Measurements from ENCODE around the gene MINDY2.

GRCh38 chr15:58741032-58741431 lies 30.1 kb upstream of the MINDY2 start:
- TF ChIP-seq, protein P1, sequence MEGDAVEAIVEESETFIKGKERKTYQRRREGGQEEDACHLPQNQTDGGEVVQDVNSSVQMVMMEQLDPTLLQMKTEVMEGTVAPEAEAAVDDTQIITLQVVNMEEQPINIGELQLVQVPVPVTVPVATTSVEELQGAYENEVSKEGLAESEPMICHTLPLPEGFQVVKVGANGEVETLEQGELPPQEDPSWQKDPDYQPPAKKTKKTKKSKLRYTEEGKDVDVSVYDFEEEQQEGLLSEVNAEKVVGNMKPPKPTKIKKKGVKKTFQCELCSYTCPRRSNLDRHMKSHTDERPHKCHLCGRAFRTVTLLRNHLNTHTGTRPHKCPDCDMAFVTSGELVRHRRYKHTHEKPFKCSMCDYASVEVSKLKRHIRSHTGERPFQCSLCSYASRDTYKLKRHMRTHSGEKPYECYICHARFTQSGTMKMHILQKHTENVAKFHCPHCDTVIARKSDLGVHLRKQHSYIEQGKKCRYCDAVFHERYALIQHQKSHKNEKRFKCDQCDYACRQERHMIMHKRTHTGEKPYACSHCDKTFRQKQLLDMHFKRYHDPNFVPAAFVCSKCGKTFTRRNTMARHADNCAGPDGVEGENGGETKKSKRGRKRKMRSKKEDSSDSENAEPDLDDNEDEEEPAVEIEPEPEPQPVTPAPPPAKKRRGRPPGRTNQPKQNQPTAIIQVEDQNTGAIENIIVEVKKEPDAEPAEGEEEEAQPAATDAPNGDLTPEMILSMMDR (IDR thresholded peaks at IDR 0.05; ENCODE audit: low read length): no peak
- TF ChIP-seq EZH2 (optimal IDR thresholded peaks at IDR 0.05; ENCODE audit: low read depth, low read length) (no peak), EZH2phosphoT487 (IDR thresholded peaks at IDR 0.05; ENCODE audit: low read length) (no peak)
